AG20443 (cell line): ENCODE measurements around the gene TRIM34.
A peak's percentile ranks its signal among the peaks of the same experiment; 100 is the strongest.
"Not testable (repeated sequence)": the region's sequence is repeated elsewhere in the genome, so short reads cannot be mapped to it uniquely, and the experiment has no call there.

ENCODE experiments used
- DNase-seq: peaks from one replicate; pipeline ENCODE4 v3.0.0; 2012; ENCODE audit warnings: low spot score, mixed read lengths

Gene TRIM34

DNA sequence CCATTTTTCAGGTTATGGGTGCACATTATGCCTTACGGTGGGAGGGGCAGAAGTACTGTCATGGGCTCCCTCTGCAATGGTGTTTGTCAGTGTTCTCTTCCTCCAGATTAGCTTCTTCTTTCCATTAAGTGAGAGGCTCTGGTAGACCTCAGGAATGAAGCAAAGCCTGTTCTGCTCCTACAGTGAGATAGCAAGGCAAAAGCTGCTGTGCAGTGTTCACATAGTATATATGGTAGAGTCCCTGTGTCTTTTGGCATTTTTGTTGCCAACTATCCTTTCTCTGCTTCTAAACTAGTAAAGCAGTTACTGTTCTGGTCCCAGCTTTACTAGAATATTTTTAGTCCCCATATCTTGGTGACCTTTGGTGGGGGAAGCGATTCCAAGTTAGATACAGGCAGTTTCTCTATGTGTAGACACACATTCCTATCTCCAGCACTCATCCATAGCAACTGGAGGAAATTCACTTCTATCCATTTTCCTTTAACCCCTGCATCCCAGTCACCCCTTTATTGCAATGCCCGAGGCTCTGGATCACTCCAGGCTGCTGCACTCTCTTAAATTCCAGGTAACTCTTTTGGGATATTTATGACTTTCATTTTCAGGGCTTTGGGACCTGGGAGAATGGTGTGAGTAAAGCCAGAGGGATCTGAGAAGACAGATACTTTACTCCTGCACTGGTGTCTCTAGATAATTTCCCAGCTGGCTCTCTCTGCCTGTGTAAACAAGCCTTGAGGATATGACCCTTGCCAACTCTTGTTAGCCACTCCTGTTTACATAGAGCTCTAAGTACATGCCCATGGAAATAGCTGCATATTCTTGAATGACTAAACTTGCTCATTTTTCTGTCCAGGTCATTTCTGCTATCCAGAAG, 3.9 kb upstream of the TRIM34 start:
- peak; percentile 76 for DNase-seq

DNA sequence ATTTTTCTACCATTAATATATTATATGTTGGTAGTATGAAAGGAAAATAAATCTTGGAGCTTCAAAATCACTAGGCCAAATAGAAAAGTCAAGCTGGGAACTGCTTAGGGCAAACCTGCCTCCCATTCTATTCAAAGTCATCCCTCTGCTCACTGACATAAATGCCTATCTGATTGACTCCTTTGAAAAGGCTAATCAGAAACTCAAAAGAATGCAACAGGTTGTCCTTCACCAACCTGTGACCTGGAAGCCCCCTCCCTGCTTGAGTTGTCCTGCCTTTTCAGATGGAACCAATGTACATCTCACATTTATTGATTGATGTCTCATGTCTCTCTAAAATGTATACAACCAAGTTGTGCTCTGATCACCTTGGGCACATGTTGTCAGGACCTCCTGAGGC, 3.2 kb upstream of the TRIM34 start:
- no peak for DNase-seq

DNA sequence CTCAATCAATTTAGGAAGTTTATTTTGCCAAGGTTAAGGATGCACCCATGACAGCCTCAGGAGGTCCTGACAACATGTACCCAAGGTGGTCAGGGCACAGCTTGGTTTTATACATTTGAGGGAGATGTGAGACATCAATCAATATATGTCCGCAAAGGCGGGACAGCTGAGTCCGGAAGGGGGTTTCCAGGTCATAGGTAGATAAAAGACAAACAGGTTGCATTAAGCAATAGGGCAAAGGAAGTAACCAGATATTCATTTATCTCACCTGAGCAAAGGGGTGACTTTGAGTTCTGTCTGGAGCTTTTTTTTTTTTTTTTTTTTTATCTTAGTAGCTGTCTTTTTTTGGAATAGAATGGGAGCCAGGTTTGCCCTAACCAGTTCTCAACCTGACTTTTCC, 2.0 kb upstream of the TRIM34 start:
- no peak for DNase-seq

DNA sequence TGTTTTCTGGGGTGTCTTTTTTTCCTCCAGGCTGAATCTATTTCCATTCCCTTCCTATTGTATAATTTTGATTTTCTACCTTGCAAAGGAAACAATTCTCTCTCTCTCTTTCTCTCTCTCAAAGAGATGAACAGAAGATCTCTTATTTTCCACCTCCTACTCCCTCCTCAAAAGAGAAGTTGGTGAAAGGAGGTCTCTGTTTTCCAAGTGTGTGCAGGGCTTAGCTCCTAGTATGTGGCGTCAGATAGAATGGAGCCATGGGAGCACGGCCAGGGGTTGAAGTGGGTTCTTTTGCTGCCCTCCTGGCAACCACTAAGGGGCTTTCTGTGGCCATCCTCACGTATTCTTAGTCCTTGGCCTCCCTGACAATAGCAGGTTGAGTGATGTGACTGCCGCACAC, 480 bp downstream of the TRIM34 start:
- DNase-seq, result peak; percentile 15

DNA sequence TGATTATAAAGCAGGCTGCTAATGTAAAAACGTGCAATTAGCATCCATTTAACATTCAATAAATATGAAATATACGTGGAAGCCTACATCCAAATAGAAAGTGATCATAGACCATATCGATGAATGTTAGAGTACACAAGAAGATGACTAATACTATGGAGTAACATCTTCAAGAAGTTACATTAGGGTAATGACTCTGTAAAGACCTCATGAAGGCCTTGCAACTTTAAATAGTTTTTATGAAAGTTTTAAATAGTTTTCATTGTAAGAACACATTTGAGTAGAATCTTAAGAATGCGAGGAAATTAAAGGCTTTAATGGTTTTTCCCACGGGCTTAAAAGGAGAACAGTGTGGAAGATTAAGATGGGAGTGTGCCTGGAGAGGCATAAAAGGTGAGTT, 1.4 kb downstream of the TRIM34 start:
- DNase-seq, result peak; percentile 43

DNA sequence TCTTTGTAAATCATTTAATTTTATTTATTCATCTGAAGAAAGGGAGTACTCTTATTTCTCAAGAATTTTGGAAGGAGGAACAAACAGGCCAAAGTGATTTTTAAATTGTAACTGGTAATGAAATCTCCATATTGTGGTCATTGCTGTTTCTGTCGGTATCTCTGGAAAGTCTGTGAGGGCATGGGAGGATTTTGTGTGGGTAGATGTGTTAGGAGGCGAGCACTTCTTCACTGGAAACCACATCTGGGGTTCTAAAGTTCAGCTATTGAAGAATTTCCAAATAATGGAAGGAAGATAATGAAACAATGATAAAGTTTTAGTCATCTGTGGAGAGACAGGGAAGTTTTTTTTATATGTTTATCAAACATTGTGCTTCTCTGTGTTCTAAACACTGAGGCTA, 6.6 kb downstream of the TRIM34 start:
- no peak for DNase-seq

DNA sequence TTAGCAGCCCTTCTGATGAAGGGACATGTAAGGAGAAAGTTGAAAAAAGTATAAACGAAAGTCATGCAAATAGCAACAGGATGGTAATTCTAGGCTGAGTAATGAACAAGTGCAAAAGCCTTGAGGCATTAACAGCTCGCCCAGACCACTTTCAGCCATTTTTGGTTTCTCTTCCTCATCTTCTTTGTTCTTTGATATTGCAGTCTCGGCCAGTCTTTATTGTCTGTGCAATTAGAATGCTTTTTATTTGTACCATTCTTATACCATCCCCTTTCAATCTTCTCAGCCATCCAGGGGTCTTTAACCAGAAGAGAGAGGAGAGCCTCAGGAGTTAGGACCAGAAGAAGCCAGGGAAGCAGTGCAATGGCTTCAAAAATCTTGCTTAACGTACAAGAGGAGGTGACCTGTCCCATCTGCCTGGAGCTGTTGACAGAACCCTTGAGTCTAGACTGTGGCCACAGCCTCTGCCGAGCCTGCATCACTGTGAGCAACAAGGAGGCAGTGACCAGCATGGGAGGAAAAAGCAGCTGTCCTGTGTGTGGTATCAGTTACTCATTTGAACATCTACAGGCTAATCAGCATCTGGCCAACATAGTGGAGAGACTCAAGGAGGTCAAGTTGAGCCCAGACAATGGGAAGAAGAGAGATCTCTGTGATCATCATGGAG, 7.3 kb downstream of the TRIM34 start:
- DNase-seq, result no peak

DNA sequence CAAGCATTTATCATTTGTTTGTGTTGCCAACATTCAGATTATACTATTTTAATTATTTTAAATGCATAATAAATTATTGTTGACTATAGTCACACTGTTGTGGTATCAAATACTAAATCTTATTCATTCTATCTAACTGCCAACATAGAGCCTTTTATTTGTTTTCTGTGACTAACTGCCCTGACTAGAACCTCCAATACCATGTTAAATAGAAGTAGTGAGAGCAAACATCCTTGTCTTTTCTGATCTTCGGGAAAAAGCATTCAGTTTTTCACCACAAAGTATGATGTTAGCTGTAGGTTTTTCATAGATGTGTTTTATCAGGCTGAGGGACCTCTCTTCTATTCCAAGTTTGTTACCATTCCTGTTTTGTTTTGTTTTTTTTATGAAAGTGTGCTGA, 15.2 kb downstream of the TRIM34 start:
- DNase-seq, result no peak

DNA sequence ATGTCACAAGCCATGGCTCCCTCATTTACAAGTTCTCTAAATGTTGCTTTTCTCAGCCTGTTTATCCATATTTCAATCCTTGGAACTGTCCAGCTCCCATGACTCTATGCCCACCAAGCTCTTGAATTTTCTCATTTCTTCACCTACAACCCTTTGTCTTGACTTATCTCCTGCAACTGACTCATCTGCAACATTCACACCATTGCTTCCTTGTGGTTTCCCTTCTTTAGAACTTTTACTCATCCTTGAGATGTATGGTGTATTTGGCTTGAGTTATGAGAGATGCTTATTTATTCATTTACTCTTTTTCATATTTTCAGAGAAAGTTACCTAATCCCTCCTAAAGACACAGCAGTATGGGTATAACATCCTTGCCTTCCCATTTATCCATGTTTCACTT, 18.8 kb downstream of the TRIM34 start:
- no peak for DNase-seq

DNA sequence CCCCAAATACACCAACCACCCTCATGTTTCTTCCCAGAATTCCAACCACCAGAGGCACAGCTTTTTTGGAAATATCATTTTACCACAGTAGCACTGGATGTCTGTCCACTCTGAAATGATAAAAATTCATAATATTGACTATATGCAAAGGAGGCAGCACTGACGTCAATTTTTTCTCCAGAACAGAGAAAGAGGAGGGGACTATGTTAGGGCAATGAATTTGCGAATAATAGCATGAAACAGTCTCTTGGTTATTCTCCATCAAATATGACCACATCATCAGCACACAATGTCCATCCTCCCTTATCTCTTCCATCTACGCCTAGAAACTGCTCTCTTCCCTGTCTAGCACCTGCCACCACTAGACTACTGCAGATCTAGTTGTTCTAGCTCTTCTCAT, 21.3 kb downstream of the TRIM34 start:
- no peak for DNase-seq

DNA sequence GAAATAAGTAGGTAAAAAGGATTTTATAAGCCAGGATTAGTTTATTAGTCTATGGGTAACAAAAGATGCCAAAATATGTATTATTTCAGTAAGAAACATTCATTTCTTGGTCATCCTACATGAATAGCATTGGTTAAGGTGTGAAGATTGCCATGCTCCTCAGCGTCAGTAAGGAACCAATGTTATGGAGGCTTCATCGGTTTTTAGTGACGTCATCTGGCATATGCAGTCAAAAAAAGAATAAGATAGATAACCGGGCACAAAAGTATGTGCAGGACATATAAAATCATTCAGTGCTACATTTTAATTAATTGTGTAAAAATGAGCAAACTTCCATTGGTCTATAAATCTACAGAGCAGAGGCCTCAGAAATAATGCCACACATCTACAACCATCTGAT, 30.7 kb downstream of the TRIM34 start:
- no peak for DNase-seq

DNA sequence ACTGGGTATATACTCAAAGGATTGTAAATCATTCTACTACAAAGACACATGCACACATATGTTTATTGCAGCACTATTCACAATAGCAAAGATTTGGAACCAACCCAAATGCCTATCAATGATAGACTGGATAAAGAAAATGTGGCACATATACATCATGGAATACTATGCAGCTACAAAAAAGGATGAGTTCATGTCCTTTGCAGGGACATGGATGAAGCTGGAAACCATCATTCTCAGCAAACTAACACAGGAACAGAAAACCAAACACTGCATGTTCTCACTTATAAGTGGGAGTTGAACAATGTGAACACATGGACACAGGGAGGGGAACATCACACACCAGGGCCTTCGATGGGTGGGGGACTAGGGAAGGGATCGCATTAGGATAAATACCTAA, 32.2 kb downstream of the TRIM34 start:
- not testable (repeated sequence) for DNase-seq

DNA sequence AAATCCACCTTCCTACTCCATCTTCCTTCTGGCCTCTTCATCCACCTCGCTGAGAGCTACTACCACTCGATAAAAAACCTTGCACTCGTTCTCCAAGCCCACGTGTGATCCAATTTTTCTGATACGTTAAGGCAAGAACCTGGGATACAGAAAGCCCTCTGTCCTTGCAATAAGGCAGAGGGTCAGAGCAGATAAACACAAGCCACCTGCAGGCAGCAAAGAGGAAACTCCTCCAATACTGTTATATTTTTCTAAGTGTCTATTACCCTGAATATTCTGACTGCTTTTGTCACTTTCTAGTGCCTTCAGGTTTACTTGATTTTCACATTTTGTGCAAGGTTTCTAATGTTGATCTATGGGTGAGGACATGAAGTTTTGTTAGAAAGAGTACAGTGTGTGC, 33.5 kb downstream of the TRIM34 start:
- no peak for DNase-seq

DNA sequence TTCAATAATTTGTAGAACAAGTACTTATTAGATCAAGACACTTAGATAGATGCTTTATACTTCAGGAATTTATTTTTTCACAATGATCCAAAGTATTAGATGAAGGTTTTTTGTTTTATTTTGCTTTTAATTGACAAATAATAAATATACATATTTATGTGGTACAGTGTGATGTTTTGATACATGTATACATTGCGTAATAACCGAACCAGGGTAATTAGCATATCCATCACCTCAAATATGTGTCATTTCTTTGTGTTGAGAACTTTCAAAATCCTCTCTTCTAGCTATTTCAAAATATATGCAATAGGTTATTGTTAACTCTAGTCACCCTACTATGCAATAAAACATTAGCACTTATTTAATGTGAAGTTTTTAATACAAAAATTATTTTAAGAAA, 38.7 kb downstream of the TRIM34 start:
- no peak for DNase-seq

DNA sequence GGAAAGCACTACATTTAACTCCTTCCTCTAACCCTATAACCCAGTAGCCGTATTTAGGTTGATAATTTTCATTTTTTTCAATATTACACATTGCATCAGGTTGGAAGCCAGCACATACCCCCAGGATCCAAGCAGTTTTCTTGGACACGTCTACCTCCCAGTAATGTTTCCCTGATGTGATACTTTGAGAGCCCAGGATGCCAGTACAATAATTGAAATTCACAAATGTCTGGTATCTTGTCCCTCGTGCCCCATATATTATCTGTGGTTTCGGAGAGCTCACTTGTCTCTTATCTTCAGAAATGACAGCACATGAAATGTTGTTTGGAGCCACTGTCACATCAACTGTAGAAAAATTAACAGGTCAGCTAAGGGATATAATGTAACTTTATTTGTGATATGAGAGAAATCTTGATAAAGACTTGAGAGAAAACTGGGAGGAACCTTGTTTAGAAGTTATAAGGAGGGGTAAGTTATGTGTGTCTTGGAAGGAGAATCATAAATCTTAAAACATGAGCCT, 40.3 kb downstream of the TRIM34 start:
- no peak for DNase-seq

DNA sequence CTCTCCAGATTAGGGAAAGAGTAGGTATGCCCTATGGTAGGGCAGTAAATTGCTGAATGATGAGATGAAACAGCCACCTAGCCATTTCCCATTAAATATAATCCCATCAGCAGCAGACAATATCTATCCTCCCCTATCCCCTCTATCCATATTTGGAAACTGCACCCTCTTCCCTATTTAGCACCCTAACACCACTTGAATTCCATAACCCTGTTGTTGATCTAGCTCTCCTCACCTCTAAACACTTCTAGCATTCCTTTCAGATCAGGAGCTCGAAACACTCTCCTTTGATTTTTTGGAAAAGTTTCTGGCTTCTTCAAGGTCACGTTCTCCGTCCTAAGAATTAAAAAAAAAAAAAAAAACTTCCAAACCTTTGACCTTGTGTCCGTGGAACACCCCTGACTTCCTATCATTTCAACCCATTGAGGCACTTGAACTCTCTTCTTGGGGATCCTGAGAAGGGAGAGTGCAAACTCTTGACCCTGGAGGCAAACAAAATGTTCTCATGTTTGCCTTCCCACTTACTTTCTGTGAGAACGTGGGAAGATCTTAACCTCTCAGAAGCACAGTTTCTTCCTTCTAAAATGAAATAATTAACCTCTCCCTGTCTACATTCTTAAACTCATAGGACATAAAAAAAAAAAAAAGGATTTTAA, 41.1 kb downstream of the TRIM34 start:
- DNase-seq, result no peak

DNA sequence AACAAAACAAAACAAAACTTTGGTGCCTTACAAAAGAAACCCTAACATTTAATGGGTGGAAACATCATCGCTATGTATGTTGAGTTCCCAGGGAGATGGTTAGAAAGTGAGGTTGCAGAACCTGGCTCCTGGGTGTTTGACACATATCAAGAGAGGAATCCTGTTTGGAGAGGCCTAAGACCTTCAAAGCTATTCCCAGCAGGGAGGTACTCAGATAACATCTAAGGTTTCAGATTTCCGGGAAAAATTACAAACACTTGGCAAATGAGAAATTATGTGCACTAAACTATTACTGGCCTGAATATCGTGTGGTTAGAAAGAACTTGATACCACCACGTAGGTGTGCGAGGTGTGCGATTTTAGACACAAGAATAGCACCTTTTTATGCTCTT, 41.6 kb downstream of the TRIM34 start:
- DNase-seq, result no peak

DNA sequence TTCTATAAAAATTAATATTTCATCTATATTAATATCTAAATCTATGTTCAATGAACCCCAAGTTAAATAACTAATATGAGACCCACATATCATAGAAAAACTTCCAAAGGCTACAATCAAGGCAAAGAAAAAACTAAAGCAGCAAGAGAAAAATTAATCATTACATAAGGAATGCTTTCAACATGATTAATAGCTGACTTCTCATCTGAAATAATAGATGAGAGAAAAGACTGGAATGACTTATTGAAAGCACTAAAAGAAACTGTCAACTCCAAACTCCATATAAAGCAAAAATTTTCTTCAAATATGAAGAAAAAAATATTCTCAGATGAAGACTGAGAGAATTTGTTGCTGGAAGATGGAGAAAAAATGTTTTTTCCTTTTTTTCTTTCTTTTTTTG, 47.0 kb downstream of the TRIM34 start:
- DNase-seq, result no peak

DNA sequence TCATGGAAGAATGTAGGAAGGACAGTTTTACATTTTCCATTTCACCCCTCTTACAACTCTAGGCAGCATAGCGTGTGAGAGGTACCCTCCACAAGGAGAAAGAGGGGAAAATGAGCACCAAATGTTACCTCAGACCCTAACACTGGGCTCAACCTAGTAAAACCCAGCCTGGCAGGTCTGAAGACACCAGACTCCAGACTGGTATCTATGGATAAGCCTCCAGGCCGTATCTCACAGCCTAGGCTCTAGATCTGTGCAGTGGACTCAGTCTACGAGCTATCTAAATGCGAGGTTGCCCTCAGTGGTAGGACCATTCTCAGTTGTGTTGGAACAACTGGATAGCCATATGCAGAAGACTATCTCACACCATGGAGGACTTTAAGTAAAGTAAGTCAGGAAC, 49.6 kb downstream of the TRIM34 start:
- no peak for DNase-seq

DNA sequence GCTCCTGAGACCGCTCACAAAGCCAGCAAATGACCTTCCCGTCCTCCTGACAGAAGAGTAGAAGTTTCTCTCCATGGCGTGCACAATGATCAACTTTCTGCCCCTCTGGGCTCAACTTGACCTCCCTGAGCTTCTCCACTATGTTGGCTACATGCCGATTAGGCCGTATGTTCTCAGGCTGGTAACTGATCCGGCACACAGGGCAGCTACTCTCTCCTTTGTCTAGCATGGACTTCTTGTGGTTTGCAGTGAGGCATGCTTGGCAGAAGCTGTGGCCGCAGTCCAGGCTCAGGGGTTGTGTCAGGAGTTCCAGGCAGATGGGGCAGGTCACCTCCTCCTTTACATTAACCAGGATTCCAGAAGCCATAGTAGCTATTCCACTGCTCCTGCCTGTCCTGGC, 55.0 kb downstream of the TRIM34 start:
- DNase-seq, result no peak

DNA sequence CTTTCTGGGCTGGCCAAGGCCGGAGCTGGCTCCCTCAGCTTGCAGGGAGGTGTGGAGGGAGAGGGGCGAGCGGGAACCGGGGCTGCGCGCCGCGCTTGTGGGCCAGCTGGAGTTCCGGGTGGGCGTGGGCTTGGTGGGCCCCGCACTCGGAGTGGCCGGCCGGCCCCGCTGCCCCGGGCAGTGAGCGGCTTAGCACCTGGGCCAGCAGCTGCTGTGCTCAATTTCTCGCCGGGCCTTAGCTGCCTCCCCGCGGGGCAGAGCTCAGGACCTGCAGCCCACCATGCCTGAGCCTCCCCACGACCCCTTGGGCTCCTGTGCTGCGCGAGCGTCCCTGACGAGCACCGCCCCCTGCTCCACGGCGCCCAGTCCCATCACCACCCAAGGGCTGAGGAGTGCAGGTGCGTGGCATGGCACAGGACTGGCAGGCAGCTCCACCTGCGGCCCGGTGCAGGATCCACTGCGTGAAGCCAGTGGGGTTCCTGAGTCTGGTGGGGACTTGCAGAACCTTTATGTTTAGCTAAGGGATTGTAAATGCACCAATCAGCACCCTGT, 58.2 kb downstream of the TRIM34 start:
- not testable (repeated sequence) for DNase-seq

DNA sequence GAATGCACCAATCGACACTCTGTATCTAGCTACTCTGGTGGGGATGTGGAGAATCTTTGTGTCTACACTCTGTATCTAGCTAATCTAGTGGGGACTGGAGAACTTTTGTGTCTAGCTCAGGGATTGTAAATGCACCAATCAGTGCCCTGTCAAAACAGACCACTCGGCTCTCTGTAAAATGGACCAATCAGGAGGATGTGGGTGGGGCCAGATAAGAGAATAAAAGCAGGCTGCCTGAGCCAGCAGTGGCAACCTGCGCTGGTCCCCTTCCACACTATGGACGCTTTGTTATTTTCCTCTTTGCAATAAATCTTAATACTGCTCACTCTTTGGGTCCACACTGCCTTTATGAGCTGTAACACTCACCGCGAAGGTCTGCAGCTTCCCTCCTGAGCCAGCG, 58.8 kb downstream of the TRIM34 start:
- not testable (repeated sequence) for DNase-seq
